Kidney (tissue), 14 donors: ENCODE data around the gene SMG7. TPM values are rescaled to one million over a fixed set of nuclear protein-coding genes. Genes with fewer than 3 reads are reported as not detected.

Experiments
- DNase-seq, 5 donors: peaks; one replicate each; pipeline ENCODE4 v3.0.0-alpha.2; 2013 to 2020
- FAIRE-seq: peaks from 2 replicates; lab custom pipeline; 2012; peaks lifted over from hg19 to GRCh38; lab: Jason Lieb, UNC
- H3K27ac ChIP-seq, 2 donors: one replicate each; pipeline ENCODE4 v1.7.0; 2013; ENCODE audit warnings: low read depth in 2 of 2, low read length in 2 of 2, inconsistent platforms in 1 of 2
- H3K27me3 ChIP-seq: one replicate; pipeline ENCODE4 v1.7.1; 2013; ENCODE audit warnings: low read length, inconsistent platforms; ENCODE audit not compliant: control insufficient read depth, insufficient read depth
- H3K36me3 ChIP-seq, 3 donors: one replicate each; pipeline versions ENCODE4 v1.7.0 to v1.7.1; 2013; ENCODE audit warnings: low read length in 3 of 3, control low read depth in 1 of 3, inconsistent platforms in 1 of 3; ENCODE audit not compliant: insufficient read depth in 3 of 3, control insufficient read depth in 2 of 3
- H3K4me1 ChIP-seq, 3 donors: one replicate each; pipeline versions ENCODE4 v1.7.0 to v1.7.1; 2013; ENCODE audit warnings: low read length in 3 of 3, inconsistent platforms in 1 of 3, low read depth in 1 of 3; ENCODE audit not compliant: control insufficient read depth in 2 of 3, insufficient read depth in 2 of 3
- H3K4me3 ChIP-seq, 3 donors: one replicate each; pipeline versions ENCODE4 v1.7.0 to v1.8.1; 2013; ENCODE audit warnings: low read length in 3 of 3, control low read depth in 1 of 3, inconsistent platforms in 1 of 3
- H3K9ac ChIP-seq, 3 donors: one replicate each; pipeline versions ENCODE4 v1.7.0 to v1.7.1; 2013; ENCODE audit warnings: low read length in 3 of 3, control low read depth in 1 of 3, inconsistent platforms in 1 of 3
- H3K9me3 ChIP-seq, 3 donors: one replicate each; pipeline versions ENCODE4 v1.7.0 to v1.7.1; 2013; ENCODE audit warnings: low read length in 3 of 3, control low read depth in 1 of 3, inconsistent platforms in 1 of 3; ENCODE audit not compliant: control insufficient read depth in 2 of 3, insufficient read depth in 1 of 3
- intact Hi-C: fragments of 100-400 bp; cut with DNase I; formaldehyde crosslinking; loops from one replicate; pipeline ENCODE4 v1.11.1; 2022
- polyA plus RNA-seq: library from polyadenylated mRNA; stranded (reverse); fragments of 350-450 nt; fragmentation: Illumina TruSeq; extraction: RNeasy Lipid Tissue Mini Kit (QIAGEN cat#74804); gene quantifications from one replicate; pipeline ENCODE4 v1.2.3, GENCODE V29; 2014; ENCODE audit warnings: low read depth, low replicate concordance; ENCODE audit not compliant: insufficient read depth
- total RNA-seq: library from RNA; stranded (reverse); fragmentation: NEBNext Ultra II Directional; extraction: Animal tissue kit (Norgen Biotek cat#: 25700); gene quantifications from one replicate; pipeline ENCODE4 v1.2.1, GENCODE V29; 2021
- TF ChIP-seq, protein P1 (sequence below): IDR thresholded peaks from 3 replicates; pipeline ENCODE4 v1.5.1; 2012; ENCODE audit warnings: mild to moderate bottlenecking, moderate library complexity, borderline replicate concordance; ENCODE audit not compliant: insufficient read depth; ENCODE audit errors: extremely low read depth
- donor health status: control.
- donor health status: control.
- donor health status: control.
- donor health status: control.
- donor health status: control.
- donor health status: DM: yes; HTN: yes; CAD: no.
- donor health status: Normal renal cell carcinoma (clear cell type).

SMG7 gene
- total and polyA plus RNA-seq, 2 donors from 2014 or later, result 15.4 to 56.3 TPM

DNA sequence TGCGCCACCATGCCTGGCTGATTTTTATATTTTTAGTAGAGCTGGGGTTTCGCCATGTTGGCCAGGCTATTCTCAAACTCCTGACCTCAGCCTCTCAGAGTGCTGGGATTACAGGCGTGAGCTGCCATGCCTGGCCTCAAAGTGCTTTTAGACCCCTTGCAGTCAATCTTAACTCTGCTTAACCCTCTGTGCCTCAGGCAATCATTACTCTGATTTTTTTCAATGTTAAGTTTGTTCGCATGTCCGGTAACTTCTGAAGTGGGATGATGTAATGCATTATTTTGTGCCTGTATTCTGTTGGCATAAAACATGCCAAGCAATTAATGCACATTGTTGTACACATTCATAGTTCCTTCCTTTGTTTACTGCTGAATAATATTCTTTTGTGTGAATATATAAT, 18.6 kb downstream of the SMG7 start:
- H3K9me3 ChIP-seq, result no peaks in the 10 kb centered on the region
- TF ChIP-seq, protein P1, sequence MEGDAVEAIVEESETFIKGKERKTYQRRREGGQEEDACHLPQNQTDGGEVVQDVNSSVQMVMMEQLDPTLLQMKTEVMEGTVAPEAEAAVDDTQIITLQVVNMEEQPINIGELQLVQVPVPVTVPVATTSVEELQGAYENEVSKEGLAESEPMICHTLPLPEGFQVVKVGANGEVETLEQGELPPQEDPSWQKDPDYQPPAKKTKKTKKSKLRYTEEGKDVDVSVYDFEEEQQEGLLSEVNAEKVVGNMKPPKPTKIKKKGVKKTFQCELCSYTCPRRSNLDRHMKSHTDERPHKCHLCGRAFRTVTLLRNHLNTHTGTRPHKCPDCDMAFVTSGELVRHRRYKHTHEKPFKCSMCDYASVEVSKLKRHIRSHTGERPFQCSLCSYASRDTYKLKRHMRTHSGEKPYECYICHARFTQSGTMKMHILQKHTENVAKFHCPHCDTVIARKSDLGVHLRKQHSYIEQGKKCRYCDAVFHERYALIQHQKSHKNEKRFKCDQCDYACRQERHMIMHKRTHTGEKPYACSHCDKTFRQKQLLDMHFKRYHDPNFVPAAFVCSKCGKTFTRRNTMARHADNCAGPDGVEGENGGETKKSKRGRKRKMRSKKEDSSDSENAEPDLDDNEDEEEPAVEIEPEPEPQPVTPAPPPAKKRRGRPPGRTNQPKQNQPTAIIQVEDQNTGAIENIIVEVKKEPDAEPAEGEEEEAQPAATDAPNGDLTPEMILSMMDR, result no peak
- H3K27me3 ChIP-seq, result no peaks in the 10 kb centered on the region
- H3K4me3 ChIP-seq, result no peak overlapping the region
- no peak for DNase-seq
- no peak overlapping the region for H3K27ac ChIP-seq
- intact Hi-C loops, result no loop called here
- H3K4me1 ChIP-seq, result no peaks in the 10 kb centered on the region
- no peak for FAIRE-seq
- H3K36me3 ChIP-seq, result no peaks in the 10 kb centered on the region
- H3K9ac ChIP-seq, result no peak overlapping the region

DNA sequence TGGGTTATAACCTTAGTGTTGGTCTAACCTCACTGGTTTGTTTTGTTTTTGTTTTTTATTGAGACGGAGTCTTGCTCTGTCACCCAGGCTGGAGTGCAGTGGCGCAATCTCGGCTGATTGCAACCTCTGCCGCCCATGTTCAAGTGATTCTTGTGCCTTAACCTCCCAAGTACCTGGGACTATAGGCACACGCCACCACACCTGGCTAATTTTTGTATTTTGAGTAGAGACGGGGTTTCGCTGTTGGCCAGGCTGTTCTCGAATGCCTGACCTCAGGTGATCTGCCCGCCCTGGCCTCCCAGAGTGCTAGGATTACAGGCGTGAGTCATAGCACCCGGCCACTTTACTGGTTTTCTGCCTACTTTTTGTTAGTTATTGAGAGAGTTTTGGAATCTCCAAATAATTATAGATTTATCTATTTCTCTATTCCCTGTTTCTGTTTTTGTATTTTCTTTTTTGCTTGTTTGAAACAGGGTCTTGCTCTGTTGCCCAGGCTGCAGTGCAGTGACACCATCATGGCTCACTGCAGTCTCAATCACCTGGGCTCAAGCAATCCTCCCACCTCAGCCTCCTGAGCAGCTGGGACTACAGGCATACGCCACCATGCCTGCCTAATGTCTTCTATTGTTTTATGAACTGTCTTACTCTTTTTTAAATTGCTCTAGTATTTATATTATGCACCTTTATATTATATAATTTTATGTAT, 21.4 kb downstream of the SMG7 start:
- no peaks in the 10 kb centered on the region for H3K27me3 ChIP-seq
- TF ChIP-seq, protein P1, result no peak
- H3K9ac ChIP-seq, result no peak overlapping the region
- no peaks in the 10 kb centered on the region for H3K9me3 ChIP-seq
- DNase-seq, result no peak
- H3K36me3 ChIP-seq, result no peaks in the 10 kb centered on the region
- intact Hi-C loops, result no loop called here
- no peaks in the 10 kb centered on the region for H3K4me1 ChIP-seq
- no peak for FAIRE-seq
- no peak overlapping the region for H3K27ac ChIP-seq
- no peak overlapping the region for H3K4me3 ChIP-seq

DNA sequence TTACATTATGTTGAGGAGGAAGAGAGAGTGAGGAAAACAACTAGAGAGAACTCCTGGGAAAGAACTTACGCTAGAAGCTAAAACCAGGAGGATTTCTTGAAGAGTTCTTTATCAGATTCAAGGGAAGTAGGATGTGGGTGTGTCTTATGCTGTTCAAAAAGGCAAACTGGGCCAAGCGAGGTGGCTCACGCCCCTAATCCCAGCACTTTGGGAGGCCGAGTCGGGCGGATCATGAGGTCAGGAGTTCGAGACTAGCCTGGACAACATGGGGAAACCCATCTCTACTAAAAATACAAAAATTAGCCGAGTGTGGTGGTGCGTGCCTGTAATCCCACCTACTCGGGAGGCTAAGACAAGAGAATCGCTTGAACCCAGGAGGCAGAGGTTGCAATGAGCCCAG, 23.1 kb downstream of the SMG7 start:
- no peaks in the 10 kb centered on the region for H3K27me3 ChIP-seq
- intact Hi-C loops, result no loop called here
- DNase-seq (no peak), FAIRE-seq (no peak)
- H3K4me3 ChIP-seq, result no peak overlapping the region
- no peak overlapping the region for H3K27ac ChIP-seq
- TF ChIP-seq, protein P1, result no peak
- no peak overlapping the region for H3K9ac ChIP-seq
- no peaks in the 10 kb centered on the region for H3K4me1 ChIP-seq
- no peaks in the 10 kb centered on the region for H3K36me3 ChIP-seq
- H3K9me3 ChIP-seq, result no peaks in the 10 kb centered on the region
